Measurements from ENCODE around the gene AP3M1. TPM values are rescaled to one million over a fixed set of nuclear protein-coding genes. Genes with fewer than 3 reads are reported as not detected.

AP3M1 gene
- total RNA-seq, 1 donor: 35.8 TPM

DNA sequence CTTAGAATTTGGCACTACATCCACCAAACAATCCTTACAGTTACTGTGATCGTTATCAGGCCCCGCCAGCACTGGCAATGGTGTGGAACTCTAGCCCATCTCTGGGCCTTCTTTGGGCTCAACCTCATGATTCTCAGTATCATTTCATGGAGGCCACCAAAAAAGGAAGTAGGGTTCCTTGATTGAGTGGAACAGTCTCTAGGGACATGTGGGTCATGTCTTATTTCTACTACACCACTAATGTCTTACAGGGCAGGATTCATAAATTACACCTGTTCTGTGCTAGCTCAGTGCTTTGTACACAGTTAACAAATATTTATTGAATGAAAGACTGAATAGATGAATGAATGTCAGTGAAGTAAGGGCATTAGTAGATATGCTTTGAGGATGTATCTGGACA lies 53.9 kb downstream of the AP3M1 start:
- no peak for DNase-seq (ENCODE audit: insufficient read length, low spot score, missing footprints)
- Histone ChIP-seq H2AFZ (ENCODE audit: low read length) (no peak overlapping the region), H3K36me3 (ENCODE audit: insufficient read depth, low read length) (peaks cover 94% of the 10 kb centered on the region), H3K4me3 (ENCODE audit: insufficient read depth, low read length) (no peak overlapping the region), H3K9me3 (ENCODE audit: low read depth, low read length) (no peaks in the 10 kb centered on the region), H3K79me2 (ENCODE audit: insufficient read depth, low read length) (peaks cover 48% of the 10 kb centered on the region), H4K20me1 (ENCODE audit: insufficient read depth, low read length) (peaks cover 7% of the 10 kb centered on the region), H3K4me2 (ENCODE audit: insufficient read depth, low read length) (no peak overlapping the region), H3K27ac (ENCODE audit: low read depth, low read length) (no peak overlapping the region), H3K4me1 (ENCODE audit: insufficient read depth, low read length) (no peaks in the 10 kb centered on the region), H3K27me3 (ENCODE audit: insufficient read depth, low read length) (no peaks in the 10 kb centered on the region)
- TF ChIP-seq, protein P1, sequence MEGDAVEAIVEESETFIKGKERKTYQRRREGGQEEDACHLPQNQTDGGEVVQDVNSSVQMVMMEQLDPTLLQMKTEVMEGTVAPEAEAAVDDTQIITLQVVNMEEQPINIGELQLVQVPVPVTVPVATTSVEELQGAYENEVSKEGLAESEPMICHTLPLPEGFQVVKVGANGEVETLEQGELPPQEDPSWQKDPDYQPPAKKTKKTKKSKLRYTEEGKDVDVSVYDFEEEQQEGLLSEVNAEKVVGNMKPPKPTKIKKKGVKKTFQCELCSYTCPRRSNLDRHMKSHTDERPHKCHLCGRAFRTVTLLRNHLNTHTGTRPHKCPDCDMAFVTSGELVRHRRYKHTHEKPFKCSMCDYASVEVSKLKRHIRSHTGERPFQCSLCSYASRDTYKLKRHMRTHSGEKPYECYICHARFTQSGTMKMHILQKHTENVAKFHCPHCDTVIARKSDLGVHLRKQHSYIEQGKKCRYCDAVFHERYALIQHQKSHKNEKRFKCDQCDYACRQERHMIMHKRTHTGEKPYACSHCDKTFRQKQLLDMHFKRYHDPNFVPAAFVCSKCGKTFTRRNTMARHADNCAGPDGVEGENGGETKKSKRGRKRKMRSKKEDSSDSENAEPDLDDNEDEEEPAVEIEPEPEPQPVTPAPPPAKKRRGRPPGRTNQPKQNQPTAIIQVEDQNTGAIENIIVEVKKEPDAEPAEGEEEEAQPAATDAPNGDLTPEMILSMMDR (IDR thresholded peaks at IDR 0.05; ENCODE audit: extremely low read depth, low read depth, low read length): no peak

DNA sequence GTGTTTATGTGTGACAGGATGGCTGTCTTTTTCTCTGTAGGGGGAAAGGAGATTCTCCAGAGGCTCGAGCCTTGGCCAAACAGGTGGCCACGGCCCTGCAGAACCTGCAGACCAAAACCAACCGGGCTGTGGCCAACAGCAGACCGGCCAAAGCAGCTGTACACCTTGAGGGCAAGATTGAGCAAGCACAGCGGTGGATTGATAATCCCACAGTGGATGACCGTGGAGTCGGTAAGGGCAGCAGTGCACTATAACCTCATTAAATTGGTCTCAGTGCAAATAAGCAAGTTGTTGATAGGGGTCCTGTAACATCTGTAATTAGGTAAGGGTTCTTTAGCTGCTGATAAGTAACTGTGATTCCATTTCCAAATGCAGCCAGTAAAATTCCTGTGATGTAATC lies 56.4 kb downstream of the AP3M1 start:
- Histone ChIP-seq H3K9me3 (ENCODE audit: low read depth, low read length) (no peaks in the 10 kb centered on the region), H3K36me3 (ENCODE audit: insufficient read depth, low read length) (peaks cover 95% of the 10 kb centered on the region), H3K79me2 (ENCODE audit: insufficient read depth, low read length) (peaks cover 46% of the 10 kb centered on the region), H3K27me3 (ENCODE audit: insufficient read depth, low read length) (no peaks in the 10 kb centered on the region), H3K4me2 (ENCODE audit: insufficient read depth, low read length) (no peak overlapping the region), H2AFZ (ENCODE audit: low read length) (no peak overlapping the region), H4K20me1 (ENCODE audit: insufficient read depth, low read length) (peaks cover 7% of the 10 kb centered on the region), H3K27ac (ENCODE audit: low read depth, low read length) (peak overlapping the region; percentile 11), H3K4me3 (ENCODE audit: insufficient read depth, low read length) (no peak overlapping the region), H3K4me1 (ENCODE audit: insufficient read depth, low read length) (no peaks in the 10 kb centered on the region)
- DNase-seq (ENCODE audit: insufficient read length, low spot score, missing footprints): no peak
- TF ChIP-seq, protein P1 (IDR thresholded peaks at IDR 0.05; ENCODE audit: extremely low read depth, low read depth, low read length): no peak

DNA sequence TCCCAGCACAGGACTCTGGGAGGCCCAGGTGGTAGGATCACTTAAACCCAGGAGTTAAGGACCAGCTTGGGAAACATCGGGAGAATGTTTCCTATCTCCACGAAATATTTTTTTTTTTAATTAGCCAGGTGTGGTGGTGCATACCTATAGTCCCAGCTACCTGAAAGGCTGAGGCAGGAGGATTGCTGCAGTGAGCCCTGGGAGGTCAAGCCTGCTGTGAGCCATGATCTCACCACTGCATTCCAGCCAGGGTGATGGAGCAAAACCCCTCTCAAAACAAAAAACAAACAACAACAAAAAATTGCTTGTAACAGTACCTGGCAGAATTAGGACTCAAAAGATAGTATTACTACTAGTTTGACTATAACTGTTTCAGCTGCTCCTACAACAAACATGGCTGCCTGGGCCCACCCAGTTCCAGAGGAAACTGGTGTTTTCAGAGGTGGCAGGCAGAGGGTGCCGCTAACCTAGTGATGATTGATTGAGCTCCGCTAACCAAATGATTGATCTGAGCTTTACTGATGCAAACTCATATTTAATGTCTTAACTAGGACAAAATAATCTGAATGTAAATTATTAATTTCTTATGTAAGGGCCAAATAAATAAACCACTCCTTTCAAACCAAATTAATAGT lies 57.0 kb downstream of the AP3M1 start:
- no peak for DNase-seq (ENCODE audit: insufficient read length, low spot score, missing footprints)
- Histone ChIP-seq H2AFZ (ENCODE audit: low read length) (no peak overlapping the region), H3K79me2 (ENCODE audit: insufficient read depth, low read length) (peaks cover 46% of the 10 kb centered on the region), H4K20me1 (ENCODE audit: insufficient read depth, low read length) (peaks cover 7% of the 10 kb centered on the region), H3K9me3 (ENCODE audit: low read depth, low read length) (no peaks in the 10 kb centered on the region), H3K27ac (ENCODE audit: low read depth, low read length) (no peak overlapping the region), H3K4me1 (ENCODE audit: insufficient read depth, low read length) (no peaks in the 10 kb centered on the region), H3K4me2 (ENCODE audit: insufficient read depth, low read length) (no peak overlapping the region), H3K4me3 (ENCODE audit: insufficient read depth, low read length) (no peak overlapping the region), H3K27me3 (ENCODE audit: insufficient read depth, low read length) (no peaks in the 10 kb centered on the region), H3K36me3 (ENCODE audit: insufficient read depth, low read length) (peaks cover 95% of the 10 kb centered on the region)
- TF ChIP-seq, protein P1 (IDR thresholded peaks at IDR 0.05; ENCODE audit: extremely low read depth, low read depth, low read length): no peak

DNA sequence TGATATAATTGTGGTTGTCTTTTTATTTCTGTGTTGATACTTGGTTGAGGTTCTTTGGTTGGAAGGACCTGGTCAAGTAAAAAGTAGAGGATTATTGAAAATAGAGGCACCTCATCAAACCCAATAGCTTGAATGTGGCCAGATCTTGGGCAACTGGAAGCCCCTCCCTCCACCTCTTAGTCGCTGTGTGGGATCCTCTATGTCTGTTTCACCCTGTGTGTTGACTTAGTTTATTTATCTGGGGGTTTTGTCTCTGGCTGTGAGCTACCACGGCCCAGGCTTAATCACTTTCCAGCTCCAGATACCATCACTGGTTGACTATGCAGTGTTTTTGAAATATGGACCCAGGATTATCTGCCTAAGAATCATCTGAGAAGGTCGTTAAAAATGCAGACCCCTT lies 58.3 kb downstream of the AP3M1 start:
- no peak for DNase-seq (ENCODE audit: insufficient read length, low spot score, missing footprints)
- Histone ChIP-seq H2AFZ (ENCODE audit: low read length) (no peak overlapping the region), H4K20me1 (ENCODE audit: insufficient read depth, low read length) (peaks cover 7% of the 10 kb centered on the region), H3K27me3 (ENCODE audit: insufficient read depth, low read length) (no peaks in the 10 kb centered on the region), H3K27ac (ENCODE audit: low read depth, low read length) (no peak overlapping the region), H3K79me2 (ENCODE audit: insufficient read depth, low read length) (peaks cover 47% of the 10 kb centered on the region), H3K4me1 (ENCODE audit: insufficient read depth, low read length) (no peaks in the 10 kb centered on the region), H3K36me3 (ENCODE audit: insufficient read depth, low read length) (peaks cover 87% of the 10 kb centered on the region), H3K4me2 (ENCODE audit: insufficient read depth, low read length) (no peak overlapping the region), H3K9me3 (ENCODE audit: low read depth, low read length) (no peaks in the 10 kb centered on the region), H3K4me3 (ENCODE audit: insufficient read depth, low read length) (no peak overlapping the region)
- TF ChIP-seq, protein P1 (IDR thresholded peaks at IDR 0.05; ENCODE audit: extremely low read depth, low read depth, low read length): no peak
